ENCODE data around the gene NMD3.

Gene NMD3

DNA sequence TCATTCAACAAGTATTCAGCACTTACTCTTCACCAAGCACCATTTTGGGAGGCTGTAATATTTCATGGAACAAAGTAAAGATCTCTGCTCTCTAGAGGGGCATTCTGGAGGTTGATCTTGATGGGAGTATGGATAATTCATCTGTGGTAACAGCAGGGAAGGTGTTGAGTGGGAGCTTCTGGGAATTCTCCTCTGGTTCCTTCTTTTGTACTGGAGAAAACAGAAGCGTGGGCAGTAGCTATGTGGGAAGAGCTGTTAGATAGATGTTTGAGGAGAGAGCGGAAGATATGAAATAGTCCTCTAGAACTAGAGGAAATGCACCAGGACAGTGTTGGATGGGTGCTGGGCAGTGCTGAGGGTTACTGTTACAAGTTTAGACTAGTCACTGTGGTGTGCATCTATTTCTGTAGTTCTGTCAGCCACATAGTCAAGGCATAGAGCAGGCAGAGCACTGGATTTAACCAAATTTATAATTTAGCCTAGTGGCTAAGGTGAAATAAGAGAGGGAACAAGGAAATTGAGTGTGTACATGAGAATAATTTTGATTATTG, 9.6 kb downstream of the NMD3 start:
- DNase-seq (ENCODE audit: low read depth), result no peak

DNA sequence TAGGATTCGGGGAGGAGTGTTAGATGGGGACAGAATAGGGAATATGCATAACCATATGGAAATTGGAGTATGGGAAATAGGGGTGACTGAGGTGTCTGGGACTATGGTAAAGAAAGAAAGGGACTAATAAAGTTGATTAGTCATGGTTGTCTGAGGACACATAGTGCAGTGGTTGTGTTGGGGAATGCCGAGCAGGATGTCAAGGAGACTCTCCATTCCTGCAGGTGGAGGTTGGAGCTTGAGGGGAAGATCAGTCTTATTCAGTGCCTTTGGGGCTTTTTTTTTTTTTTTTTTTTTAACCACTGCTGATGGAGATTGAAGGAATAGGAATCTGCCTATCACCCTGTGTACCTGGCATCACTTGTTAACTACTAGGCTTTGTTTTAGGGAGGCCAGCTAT, 10.8 kb downstream of the NMD3 start:
- DNase-seq (ENCODE audit: low read depth), result no peak

DNA sequence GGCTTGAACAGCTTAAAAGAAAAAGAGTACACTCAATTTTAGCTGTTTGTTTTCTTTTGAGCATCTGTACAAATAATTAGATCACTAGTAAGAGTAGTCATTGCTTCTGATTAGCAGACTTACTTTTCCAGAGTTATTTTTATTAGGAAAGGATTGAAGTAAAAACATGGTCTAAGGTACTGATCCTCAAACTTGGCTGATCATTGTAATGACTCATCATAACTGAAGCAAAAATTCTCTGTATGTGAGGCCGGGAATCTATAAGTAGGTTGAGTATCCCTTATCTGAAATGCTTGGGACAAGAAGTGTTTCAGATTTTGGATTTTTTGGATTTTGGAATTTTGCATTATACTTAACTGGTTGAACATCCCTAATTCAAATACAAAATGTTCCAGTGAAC, 12.4 kb downstream of the NMD3 start:
- DNase-seq (ENCODE audit: low read depth), result no peak

DNA sequence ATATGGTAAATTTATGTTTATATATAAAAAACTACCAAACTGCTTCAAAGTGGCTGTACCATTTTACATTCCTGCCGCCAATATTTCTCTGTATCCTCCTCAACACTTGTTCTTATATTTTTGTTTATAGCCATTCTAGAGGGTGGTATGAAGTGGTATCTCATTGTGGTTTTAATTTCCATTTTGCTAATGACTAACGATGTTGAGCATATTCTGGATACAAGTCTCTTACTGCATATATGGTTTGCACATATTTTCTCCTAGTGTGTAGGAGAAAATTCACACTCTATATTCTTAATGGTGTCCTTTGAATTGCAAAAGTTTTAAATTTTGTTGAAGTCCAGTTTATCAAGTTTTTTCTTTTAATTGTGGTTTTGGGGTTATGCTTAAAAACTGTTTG, 15.1 kb downstream of the NMD3 start:
- DNase-seq (ENCODE audit: low read depth), result no peak

DNA sequence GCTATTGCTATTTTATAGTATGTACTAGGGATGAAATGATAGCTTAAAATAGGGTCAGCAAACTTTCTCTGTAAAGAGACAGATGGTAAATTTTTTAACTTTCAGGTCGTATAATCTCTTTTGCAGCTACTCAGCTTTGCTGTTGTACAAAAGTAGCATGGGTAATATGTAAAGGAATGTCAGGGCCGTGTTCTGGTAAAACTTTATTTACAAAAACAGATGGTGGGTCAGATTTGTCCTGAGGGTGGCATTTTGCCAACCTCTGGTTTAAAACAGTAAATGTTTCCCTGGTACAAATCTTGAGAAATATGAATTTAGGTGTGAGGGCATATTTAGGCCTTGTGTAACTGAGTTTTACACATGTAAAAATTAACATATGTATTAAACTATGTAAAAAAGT, 18.6 kb downstream of the NMD3 start:
- DNase-seq (ENCODE audit: low read depth), result no peak

DNA sequence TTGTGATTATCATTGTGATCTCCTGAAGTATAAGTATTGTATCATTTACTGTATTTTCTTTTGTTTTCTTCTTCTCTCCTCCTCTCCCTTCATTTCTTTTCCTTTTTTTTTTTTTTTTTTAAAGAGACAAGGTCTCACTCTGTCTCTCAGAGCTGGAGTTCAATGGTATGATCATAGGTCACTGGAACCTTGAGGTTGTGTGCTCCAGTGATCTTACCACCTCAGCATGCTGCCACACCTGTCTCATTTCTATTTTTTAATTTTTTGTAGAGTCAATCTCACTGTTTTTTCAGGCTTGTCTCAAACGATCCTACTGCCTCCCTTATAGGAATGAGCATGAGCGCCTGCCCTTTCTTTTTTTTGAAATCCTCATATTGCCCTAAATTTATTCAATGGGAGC, 23.4 kb downstream of the NMD3 start:
- no peak for DNase-seq (ENCODE audit: low read depth)

DNA sequence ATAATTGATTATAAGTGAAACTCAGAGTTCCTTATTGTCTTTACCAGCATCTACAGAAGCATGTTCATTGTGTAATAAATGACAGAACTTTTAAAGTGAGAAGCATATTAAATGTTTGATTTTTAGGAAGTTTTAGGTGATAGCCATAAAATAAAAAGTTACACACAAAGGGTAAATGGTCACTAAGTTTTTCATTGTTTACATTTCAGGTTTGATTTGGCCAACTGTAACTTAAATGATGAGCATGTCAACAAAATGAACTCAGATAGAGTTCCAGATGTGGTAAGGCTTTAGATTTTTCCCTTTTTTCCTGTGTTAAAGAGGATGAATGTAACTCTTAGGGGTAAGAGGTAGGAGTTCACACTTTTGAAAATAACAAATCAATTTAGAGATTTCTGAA, 25.9 kb downstream of the NMD3 start:
- DNase-seq (ENCODE audit: low read depth), result no peak

DNA sequence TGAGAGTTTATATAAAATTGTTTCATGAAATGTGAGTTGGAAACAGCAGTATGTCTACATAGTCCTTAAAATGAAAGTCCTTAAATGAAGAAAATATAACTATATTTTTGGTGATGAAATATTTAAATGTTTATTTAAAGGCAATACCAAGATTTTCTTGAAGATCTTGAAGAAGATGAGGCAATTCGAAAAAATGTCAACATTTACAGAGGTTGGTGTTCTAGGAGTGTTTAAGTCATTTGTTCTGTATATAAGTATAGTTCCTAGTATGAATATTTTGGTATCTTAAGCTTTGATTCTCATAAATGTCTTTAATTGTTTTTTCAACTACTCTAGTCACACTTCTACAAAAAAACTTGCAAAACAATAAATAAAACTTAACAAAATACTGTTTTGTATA, 29.0 kb downstream of the NMD3 start:
- no peak for DNase-seq (ENCODE audit: low read depth)

DNA sequence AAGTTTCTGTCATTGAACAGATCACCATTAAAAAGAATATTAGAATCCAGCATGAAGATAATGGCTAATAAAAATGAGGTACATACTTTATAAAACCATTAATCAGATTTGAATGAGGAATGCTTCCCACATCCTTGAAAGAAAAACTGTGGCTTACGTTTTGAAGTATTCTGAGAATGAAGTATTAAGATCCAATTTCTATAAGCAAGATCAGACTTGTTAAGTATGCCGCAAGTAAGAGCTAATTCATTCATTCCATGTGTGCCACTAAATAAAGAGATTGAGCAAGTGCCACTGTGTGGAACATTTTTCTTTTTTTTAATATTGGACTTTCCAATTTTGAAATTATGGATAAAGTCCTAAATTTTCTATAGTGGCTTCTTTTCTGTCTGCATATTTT, 30.6 kb downstream of the NMD3 start:
- DNase-seq (ENCODE audit: low read depth), result no peak

DNA sequence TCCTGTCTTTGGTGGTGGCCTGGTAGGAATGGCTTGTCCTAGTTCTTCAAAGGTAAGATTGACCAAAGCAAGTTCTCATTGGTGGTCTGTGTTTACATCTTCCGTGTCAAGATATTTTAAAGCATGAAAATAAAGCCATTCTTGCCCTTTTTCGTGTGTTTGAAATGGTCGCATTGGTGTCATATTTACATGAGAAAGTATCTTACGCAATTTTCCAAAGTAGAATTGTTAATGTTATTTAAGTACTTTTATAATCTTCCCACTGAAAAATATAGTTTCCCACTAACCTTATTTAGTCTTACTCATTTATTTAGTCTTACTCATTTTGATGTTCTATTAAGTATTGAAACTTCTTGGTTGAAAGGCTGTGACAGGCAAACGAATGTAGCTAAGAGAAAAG, 31.0 kb downstream of the NMD3 start:
- DNase-seq (ENCODE audit: low read depth), result no peak

DNA sequence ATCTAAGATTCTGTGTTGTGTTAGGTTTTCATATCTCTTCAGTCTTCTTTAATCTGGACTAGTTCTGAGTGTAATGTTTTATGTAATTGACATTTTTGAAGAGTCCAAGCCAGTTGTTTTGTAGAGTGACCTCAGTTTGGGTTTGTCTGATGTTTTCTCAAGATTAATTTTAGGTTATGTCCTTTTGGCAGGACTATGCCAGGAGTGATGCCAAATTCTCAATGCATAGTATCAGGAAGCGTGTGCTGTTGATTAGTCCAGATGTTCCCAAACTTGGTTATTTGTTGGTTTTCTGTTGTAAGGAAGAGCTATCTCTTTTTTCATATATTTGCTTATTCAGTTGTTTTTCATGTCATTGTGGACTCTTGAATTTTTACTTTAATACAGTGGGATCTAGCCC, 32.6 kb downstream of the NMD3 start:
- DNase-seq (ENCODE audit: low read depth), result no peak

DNA sequence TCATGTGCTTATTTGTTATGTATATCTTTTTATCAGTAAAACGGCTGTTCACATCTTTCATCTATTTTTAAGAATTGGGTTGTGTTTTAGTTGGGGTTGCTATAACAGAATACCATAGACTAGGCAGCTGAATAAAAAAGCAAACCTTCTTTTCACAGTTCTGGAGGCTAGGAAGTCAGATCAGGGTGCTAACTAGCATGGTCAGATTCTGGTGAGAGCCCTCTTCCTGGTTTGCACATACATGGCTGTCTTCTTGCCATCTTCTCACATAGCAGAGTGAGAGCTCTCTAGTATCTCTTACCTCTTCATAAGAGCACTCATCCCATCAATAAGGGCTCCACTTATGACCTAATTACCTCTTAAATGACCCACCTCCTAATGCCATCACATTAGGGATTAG, 33.8 kb downstream of the NMD3 start:
- no peak for DNase-seq (ENCODE audit: low read depth)

DNA sequence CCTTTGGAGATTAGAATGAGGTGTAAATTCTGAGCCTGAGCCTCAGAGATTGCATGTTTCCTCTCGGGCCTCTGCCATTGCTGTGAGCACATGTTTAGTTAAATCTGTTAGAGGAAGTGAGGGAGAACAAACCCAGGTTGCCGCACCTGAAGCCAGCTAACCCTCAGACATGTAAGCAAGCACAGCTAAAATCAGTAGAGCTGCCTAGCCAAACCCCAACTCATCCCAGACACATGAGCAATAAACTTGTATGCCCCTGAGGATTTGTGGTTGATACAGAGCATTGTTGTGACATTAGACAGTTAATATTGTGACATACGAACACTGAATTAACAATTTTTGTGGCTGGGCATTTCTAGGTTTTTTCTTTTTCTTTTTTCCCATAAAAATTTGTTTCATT, 41.9 kb downstream of the NMD3 start:
- no peak for DNase-seq (ENCODE audit: low read depth)

DNA sequence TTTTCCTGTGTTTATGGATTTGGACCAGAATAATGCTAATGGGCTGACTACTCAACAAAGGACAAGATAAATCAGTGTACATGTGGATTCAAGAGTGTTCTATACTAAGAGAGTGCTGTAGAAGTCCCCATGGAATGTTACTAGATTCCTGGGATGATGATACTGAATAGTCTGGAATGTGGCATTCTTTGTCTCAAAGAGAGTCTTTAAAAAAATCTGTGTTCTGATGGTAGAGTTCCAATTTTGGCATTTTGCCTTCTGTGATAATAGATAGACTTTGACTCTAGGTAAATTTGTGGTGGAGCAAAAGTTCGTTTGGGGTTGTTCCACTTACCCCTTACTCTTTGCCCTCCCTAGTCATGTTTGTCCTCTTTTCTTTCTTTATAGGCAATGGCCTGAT, 43.7 kb downstream of the NMD3 start:
- DNase-seq (ENCODE audit: low read depth), result no peak

DNA sequence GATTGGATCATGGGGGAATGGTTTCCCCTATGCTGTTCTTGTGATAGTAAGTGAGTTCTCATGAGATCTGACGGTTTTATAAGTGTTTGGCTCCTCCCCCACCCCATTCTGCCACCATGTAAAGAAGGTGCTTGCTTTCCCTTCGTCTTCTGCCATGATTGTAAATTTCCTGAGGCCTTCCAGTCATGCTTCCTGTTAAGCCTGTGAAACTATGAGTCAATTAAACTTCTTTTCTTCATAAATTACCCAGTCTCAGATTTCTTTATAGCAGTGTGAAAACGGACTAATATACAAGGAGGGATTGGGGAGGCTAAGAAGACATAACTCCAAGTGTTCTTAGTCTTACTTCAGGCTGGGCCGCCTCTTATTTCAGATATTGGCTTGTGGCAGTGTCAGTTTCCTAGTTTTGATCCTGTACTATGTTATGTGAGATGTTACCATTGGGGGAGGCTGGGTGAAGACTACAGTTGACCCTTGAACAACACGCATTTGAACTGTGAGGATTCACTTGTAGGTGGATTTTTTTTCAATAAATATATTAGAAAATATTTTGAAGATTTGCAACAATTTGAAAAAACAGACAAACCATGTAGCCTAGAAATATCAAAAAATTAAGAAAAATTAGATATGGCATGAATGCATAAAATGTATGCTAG, 44.9 kb downstream of the NMD3 start:
- DNase-seq (ENCODE audit: low read depth), result no peak

DNA sequence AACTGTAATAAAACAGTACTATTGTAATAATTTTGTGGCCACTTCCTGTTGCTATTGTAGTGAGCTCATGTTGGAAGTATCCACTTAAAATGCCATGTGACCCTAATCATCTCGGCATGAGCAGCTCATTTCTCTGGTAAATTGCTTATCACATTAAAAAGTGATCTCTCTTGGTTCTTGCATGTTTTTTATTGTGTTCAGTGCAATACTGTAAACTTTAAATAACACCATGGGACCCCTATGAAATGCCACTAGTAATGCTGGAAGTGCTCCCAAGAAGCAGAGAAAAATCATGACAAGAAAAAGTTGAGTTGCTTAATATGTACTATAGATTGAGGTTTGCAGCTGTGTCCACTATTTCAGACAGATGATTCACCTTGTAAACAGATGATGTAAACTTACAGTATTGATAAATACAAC, 45.6 kb downstream of the NMD3 start:
- no peak for DNase-seq (ENCODE audit: low read depth)

DNA sequence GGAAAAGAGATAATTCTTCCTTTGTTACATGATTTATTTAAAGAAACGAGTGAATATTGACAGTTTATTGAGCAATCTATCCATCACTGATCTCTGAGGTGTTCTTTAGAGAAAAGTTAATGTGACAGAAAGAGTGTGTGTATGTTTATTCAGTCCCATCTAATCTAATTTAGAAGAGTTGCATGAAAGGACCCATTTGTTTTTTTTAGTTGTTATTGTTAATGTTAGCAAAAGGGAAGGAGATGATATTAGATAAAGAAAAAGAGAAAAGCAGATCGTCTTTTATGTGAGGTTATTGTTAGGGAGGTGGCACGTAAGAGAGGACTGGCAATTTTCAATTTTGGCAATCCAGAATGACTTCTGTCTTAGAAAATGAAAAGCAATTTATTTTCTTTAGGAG, 46.5 kb downstream of the NMD3 start:
- no peak for DNase-seq (ENCODE audit: low read depth)

DNA sequence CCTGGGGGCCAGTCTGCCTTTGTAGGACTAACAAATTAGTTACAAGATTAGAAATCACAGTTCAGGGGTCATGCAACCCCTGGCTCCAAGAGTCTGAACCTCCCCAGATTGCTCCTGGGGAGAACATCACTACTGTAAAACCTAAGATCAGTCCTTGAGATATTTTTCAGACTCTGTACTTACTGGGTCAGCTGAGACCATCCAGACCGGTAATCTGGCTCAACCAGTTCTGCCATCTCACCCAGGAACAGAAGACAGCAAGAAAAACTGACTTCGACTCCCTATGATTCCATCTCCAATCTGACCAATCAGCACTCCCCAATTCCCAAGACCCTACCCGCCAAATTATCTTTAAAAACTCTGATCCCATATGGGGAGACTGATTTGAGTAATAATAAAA, 47.5 kb downstream of the NMD3 start:
- DNase-seq (ENCODE audit: low read depth), result no peak

DNA sequence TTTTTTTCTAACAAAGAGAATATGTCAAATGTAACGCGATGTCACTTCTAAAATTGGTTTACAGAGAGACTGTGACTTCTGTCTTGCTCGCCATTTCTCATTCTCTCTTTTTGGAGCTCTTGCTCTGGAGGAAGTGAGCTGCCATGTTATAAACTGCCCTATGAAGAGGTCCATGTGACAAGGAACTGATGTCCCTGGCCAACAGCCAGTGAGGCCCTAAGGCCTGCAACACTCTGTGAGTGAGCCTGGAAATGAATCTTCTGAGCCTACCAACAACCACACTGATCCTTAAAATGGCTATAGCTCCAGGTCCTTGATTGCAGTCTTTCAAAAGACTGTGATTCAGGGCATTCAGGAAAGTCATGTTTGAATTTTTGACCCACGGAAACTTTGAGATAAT, 49.9 kb downstream of the NMD3 start:
- no peak for DNase-seq (ENCODE audit: low read depth)

DNA sequence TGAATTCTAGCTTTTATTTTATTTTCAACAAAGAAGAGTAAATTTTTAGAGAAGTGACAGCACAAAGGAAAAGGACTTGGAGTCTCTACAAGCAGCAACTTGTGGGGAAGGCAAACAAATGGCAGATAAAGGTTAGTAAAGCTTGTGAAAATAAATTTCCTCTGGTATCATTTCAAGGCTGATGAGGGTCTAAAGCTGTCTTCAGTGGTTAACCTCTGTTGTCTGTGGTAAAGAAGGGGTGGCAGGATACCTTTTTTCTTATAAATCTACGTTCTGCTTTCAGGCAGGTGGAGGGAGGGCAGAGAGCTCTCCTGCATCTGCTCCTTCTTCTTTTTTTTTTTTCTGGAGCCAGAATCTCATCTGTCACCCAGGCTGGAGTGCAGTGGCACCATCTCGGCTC, 50.5 kb downstream of the NMD3 start:
- DNase-seq (ENCODE audit: low read depth), result no peak

DNA sequence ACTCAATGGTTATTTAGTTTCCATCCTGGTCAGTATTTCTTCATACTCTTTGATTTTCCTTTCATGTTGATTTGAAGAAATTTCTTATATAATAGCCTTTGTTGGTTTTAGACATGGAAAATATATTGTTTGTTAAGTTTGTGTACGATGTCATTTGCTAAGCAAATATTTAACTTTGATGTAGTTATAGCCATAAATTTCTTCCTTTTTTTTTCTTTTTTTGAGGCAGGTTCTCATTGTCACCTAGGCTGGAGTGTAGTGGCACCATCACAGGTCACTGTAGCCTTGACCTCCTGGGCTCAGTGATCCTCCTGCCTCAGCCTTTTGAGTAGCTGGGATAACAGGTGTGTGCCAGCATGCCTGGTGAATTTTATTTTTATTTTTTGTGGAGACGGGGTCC, 51.4 kb downstream of the NMD3 start:
- no peak for DNase-seq (ENCODE audit: low read depth)

DNA sequence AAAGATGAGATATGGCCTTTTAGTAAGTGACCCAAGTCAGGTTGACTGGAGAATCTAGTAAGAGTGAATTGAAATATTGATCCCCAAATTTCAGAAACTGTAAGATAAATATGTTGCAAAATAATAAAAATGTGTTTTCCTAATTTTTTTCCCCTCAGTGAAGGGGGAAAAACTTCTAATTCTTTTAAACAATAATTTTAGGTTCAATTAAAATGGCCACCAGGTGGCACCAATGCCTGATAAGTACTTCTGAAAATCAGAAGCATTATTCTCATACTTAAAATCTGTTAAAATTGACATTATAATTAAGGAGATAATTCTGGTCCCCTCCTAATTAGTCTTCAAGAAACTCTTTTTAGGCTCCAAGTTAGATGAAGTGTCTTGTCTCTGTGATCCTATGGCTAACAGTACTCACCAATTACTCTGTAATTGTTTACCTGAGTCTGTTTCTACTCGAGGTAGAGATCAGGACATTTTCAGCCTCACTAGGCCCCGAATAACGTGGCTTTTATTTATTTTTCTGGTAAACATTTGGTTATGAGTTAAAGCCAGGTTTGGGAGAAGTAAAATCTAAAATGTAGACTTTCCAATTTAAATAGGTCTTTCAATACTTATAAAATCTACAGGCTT, 52.6 kb downstream of the NMD3 start:
- DNase-seq (ENCODE audit: low read depth), result peak; percentile 8

DNA sequence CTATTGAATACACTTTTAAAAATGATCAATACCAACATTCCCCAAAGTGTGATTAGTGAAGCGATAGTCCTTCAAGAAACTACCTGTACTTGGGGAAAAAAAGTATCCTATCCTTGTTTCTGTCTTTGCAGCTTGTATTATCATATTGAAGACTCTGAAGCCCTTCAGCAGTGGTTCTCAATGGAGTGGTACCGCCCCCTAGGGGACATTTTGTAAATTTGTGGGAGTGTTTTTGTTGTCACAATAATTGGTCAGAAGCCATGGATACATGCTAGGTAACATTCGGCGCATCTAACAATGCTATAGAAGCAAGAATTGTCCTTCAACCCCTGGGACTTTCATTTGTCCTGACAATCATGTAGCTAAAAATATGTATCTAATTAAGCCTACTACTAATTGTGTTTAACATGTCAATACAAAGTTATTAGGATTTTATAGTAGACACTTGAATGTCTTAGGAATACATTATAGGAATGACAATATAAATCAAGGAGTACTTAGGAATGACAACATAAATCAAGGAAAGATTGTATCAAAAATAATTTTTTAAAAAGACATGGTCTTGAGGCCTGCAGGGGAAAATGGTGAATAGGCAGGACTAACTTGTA, 53.7 kb downstream of the NMD3 start:
- DNase-seq (ENCODE audit: low read depth), result no peak

DNA sequence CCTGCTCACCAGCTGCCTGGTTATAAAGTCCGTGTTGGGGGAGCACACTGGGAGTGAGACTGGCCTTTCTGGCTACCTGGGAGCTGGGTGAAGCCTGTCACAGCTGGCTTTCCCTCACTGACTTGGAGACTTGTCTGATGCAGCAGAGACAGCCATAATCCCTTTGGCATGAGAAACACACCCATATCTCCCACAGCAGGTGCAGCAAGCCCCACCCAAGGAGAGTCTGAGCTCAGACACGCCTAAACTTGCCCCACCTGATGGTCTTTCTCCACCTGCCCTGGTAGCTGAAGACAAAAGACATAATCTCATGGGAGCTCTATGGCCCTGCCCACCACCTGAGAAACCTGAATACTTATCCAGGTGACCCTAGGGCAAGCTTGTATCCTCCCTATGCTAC, 54.8 kb downstream of the NMD3 start:
- no peak for DNase-seq (ENCODE audit: low read depth)
